T follicular helper cell (primary cell): Measurements from ENCODE around the gene INTU.

Experiments
- DNase-seq: peaks from one replicate; pipeline ENCODE4 v3.0.0-alpha.2; 2020; ENCODE audit warnings: low read depth

The INTU gene

DNA sequence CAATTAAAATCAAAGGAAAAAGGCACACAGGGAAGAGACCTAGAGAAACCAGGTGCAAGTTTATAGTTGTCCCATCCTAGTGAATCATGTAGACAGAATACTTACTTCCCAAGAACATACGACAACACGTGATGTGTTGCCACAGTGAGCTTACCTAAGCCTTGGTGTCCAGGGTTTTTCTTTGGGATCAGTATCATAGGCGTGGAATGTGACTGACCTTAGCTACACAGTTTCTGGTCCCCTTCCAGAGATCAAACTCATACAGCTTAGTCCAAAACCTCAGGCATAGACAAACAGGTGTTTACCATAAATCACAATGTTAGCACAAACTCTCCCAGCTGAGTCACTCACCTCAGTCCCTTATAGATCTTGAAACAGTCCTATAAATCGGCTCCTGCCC, 115.1 kb downstream of the INTU start:
- no peak for DNase-seq

GRCh38 chr4:127748957-127749356, 116.2 kb downstream of the INTU start:
- DNase-seq, result no peak

DNA sequence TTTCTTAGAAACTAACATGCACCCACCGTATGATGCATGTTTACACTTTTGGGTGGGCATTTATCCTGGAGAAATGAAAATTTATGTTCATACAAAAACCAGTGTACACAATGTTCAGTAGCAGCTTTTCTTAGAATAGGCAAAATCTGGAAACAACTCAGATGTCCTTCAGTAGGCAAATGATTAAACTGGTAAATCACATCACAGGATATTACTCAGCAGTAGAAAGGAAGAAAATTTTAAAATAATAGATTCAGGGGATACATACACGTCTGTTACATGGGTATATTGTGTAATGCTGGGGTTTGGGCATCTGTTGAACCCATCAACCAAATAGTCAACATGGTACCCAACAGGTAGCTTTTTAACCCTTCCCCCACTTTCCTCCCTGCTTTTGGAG, 124.1 kb downstream of the INTU start:
- DNase-seq, result no peak

DNA sequence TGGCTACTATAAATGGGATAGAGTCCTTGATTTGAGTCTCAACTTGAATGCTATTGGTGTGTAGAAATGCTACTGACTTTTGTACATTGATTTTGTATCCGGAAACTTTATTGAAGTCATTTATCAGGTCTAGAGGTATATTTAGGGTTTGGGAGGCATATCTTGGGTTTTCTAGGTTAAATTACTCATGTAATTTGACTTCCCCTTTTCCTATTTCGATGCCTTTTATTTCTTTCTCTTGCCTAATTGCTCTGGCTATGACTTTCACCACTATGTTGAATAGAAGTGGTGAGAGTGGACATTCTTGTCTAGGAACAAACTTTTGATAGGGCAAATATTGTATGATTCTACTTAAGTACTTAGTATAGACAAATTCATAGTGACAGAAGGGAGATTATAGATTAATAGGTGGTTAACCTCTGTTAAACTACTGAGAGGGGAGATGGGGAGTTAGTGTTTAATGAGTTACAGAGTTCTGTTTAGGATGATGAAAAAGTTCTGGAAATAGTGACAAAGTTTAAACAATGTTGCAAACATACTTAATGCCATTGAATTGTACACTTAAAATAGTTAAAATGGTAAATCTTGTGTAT, 126.6 kb downstream of the INTU start:
- DNase-seq, result no peak

GRCh38 chr4:127759893-127760292, 127.1 kb downstream of the INTU start:
- no peak for DNase-seq

GRCh38 chr4:127771535-127772275, 138.9 kb downstream of the INTU start:
- DNase-seq, result no peak

DNA sequence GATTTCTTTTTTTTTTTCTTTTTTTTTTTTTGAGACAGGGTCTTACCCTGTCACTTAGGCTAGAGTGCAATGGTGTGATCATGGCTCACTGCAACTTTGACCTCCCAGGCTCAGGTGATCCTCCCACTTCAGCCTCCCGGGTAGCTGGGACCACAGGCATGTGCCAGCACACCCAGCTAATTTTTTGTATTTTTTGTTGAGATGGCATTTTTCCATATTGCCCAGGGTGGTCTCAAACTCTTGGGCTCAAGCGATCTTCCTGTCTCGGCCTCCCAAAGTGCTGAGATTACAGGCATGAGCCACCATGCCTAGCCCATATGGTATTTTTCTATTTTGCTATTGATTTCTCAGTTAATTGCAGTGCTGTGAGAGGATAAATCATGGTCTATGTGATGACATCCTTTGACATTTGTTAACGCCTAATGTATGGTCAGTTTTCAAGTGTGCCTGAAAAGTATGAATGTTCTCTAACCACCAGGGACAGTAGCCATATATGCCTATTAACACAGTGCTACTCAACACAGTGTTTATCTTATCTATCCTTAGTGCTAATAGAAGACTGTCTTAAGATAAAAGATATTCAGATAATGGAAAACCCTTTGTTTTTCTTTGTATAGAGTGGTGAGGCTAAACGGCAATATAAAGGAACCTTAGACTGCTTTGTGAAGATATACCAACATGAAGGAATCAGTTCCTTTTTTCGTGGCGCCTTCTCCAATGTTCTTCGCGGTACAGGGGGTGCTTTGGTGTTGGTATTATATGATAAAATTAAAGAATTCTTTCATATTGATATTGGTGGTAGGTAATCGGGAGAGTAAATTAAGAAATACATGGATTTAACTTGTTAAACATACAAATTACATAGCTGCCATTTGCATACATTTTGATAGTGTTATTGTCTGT, 140.3 kb downstream of the INTU start:
- no peak for DNase-seq

DNA sequence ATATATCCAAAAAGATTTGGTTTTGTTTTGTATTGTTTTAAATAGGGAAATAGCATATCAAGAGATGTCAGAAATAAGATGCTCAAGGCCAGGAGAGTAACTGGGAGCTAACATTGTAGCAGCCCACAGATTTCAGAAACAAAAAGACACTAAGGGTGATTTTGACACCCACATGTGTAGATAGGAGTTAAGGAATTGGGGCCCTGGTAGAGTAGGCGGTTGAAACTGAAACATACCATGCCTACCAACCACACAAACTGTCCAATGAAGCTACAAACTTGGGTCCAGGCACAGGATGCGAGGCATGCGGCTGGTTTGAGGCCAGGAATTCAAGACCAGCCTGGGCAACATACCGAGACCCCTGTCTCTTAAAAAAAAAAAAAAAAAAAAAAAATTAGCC, 143.1 kb downstream of the INTU start:
- no peak for DNase-seq
